Peyer's patch (tissue), 4 donors: ENCODE results near the gene RASA3. TPM values are rescaled to one million over a fixed set of nuclear protein-coding genes. Genes with fewer than 3 reads are reported as not detected.

Experiments
- DNase-seq, 3 donors: peaks; one replicate each; pipeline ENCODE4 v3.0.0-alpha.2; 2017 to 2019
- H3K27ac ChIP-seq, 4 donors: fragments of 200-600 bp; sonication (generic); one replicate each; pipeline ENCODE4 v1.5.1; 2016 to 2019
- H3K27me3 ChIP-seq, 2 donors: fragments of 200-600 bp; sonication (generic); one replicate each; pipeline ENCODE4 v1.5.1; 2019
- H3K36me3 ChIP-seq, 3 donors: fragments of 200-600 bp; sonication (generic); one replicate each; pipeline ENCODE4 v1.5.1; 2016 to 2019
- H3K4me1 ChIP-seq, 4 donors: fragments of 200-600 bp; sonication (generic); one replicate each; pipeline ENCODE4 v1.5.1; 2016 to 2019
- H3K4me3 ChIP-seq, 4 donors: fragments of 200-600 bp; sonication (generic); 1 replicate in 3 of 4; 2 replicates in 1 of 4; pipeline ENCODE4 v1.5.1; 2016 to 2019; ENCODE audit warnings: mild to moderate bottlenecking in 1 of 4
- H3K9me3 ChIP-seq, 4 donors: fragments of 200-600 bp; sonication (generic); one replicate each; pipeline ENCODE4 v1.5.1; 2016 to 2019; ENCODE audit warnings: mild to moderate bottlenecking in 1 of 4
- POLR2A ChIP-seq, 2 donors: fragments of 450-650 bp; IDR thresholded peaks; one replicate each; pipeline ENCODE4 v1.5.1; 2017; ENCODE audit warnings: antibody characterized with exemption in 2 of 2, mild to moderate bottlenecking in 2 of 2, moderate library complexity in 2 of 2
- total RNA-seq, 4 donors: library from RNA; depleted of rRNA; stranded (reverse); fragments of >200 nt; gene quantifications; one replicate each; pipeline ENCODE4 v1.1.0, GENCODE V29; 2016
- TF ChIP-seq, protein P1 (sequence below), 6 experiments: fragments of 450-650 bp in 4 of 6; fragments of 200-600 bp in 2 of 6; sonication (generic) in 1 of 6; IDR thresholded peaks; one replicate each; pipeline ENCODE4 v1.5.1; 2017 to 2019; ENCODE audit warnings: antibody characterized with exemption in 6 of 6, mild to moderate bottlenecking in 3 of 6, moderate library complexity in 1 of 6

Gene RASA3
- total RNA-seq, 4 donors from 2014 or later: 3.5 to 41.3 (median 6.9) TPM

DNA sequence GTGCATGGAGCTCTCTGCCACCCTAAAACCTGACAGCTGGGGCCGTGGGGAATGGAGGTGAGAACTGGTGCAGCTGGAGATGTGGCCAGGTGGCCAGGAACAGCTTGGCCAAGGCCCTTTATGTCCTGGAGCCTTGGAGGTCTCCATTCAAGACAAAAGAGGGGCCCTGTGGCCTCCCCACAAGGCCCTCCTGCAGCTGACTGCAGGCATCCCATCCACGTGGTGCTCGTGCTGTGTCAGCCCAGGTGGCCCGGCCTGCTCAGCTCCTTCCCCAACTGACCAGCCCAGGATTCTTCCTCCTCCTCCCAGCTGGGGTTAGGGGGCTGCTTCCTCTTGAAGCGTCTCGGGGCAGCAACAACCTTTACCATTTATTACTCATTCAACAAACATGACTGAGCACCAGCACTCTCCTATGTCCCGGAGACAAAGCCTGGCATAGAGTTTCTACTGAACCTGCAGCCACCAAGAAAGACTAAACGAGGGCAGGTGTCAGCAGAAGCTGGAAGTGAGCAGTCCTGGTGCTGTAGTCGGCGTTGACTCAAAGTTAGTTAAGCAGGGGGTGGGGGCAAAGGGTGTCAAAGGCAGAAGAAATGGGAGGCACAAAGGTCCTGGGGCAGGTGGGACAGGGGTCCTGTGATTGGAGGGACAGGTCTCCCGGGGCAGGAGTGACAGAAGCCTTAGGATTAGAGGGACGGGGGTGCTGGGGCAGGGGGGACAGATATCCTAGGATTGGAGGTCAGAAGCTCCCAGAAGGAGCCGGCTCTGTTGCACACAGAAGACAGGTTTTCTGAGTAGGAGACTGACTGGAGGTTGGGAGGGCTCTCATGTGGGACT, 135.3 kb downstream of the RASA3 start:
- Histone ChIP-seq H3K4me3 (no peak overlapping the region), H3K9me3 (no peaks in the 10 kb centered on the region), H3K4me1 (peaks cover 0 to 6% (median 0%) of the 10 kb centered on the region in 4 donors), H3K36me3 (peaks cover 0 to 9% (median 0%) of the 10 kb centered on the region in 3 donors), H3K27ac (peak overlapping the region in 2 of 4 donors; percentile 30 to 60), H3K27me3 (no peaks in the 10 kb centered on the region)
- no peak for DNase-seq
- no peak for TF ChIP-seq POLR2A (IDR thresholded peaks at IDR 0.05)
- TF ChIP-seq, protein P1, sequence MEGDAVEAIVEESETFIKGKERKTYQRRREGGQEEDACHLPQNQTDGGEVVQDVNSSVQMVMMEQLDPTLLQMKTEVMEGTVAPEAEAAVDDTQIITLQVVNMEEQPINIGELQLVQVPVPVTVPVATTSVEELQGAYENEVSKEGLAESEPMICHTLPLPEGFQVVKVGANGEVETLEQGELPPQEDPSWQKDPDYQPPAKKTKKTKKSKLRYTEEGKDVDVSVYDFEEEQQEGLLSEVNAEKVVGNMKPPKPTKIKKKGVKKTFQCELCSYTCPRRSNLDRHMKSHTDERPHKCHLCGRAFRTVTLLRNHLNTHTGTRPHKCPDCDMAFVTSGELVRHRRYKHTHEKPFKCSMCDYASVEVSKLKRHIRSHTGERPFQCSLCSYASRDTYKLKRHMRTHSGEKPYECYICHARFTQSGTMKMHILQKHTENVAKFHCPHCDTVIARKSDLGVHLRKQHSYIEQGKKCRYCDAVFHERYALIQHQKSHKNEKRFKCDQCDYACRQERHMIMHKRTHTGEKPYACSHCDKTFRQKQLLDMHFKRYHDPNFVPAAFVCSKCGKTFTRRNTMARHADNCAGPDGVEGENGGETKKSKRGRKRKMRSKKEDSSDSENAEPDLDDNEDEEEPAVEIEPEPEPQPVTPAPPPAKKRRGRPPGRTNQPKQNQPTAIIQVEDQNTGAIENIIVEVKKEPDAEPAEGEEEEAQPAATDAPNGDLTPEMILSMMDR (IDR thresholded peaks at IDR 0.05): no peak

DNA sequence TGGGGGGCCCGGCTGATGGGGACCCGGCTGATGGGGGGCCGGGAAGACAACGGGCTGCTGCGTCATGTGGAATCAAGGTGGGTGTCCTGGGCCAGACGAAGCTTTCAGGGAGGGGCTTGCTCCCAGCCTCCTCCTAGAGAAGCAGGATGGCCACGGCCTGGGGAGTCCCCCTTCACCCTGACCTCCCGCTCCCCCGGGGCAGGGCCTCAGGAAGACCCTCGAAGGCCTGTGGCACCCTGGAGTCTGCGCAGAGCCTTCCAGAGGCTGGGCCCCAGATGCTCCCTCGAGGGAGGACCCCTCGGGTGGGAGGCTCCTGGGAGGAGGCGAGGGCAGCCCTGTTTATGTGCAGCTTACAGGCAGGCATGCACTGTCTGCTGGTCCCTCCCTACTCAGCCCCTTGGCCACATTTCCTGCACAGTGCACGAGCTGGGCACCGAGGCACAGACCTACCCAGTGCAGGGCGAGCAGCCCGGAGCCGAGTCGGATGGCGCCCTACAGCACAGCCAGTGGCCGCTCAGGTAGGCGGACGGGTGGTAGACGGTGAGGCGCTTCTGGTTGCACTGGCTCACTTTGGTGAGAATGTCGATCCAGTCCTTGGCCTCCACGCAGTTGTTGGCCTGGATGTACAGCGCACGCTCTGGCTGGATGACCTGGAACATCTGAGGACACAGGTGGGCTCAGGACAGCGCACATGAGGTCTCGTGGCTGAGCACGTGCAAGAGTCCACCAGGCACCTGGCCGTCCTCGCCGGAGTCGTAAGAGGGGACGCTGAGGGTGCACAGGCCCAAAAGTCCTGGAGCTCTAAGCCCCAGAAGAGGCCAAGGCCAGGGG, 136.1 kb downstream of the RASA3 start:
- Histone ChIP-seq H3K4me3 (no peak overlapping the region), H3K36me3 (peaks cover 0 to 13% (median 0%) of the 10 kb centered on the region in 3 donors), H3K9me3 (no peaks in the 10 kb centered on the region), H3K27me3 (no peaks in the 10 kb centered on the region), H3K27ac (no peak overlapping the region), H3K4me1 (peaks cover 0 to 6% (median 0%) of the 10 kb centered on the region in 4 donors)
- TF ChIP-seq POLR2A (IDR thresholded peaks at IDR 0.05): no peak
- TF ChIP-seq, protein P1 (IDR thresholded peaks at IDR 0.05): no peak
- no peak for DNase-seq

- Histone ChIP-seq H3K36me3 (peaks cover 0 to 21% (median 0%) of the 10 kb centered on the region in 3 donors), H3K4me1 (peaks cover 0 to 6% (median 0%) of the 10 kb centered on the region in 4 donors), H3K9me3 (no peaks in the 10 kb centered on the region), H3K27me3 (no peaks in the 10 kb centered on the region), H3K27ac (no peak overlapping the region), H3K4me3 (no peak overlapping the region)
- no peak for DNase-seq
- TF ChIP-seq POLR2A (IDR thresholded peaks at IDR 0.05): no peak
- TF ChIP-seq, protein P1 (IDR thresholded peaks at IDR 0.05): no peak
These were observed 137.3 kb downstream of the RASA3 start for GRCh38 chr13:113995051-113995601.

- Histone ChIP-seq H3K36me3 (peaks cover 0 to 23% (median 0%) of the 10 kb centered on the region in 3 donors), H3K4me1 (peaks cover 0 to 2% (median 0%) of the 10 kb centered on the region in 4 donors), H3K4me3 (no peak overlapping the region), H3K27ac (no peak overlapping the region), H3K27me3 (no peaks in the 10 kb centered on the region), H3K9me3 (no peaks in the 10 kb centered on the region)
- DNase-seq: no peak
- TF ChIP-seq, protein P1 (IDR thresholded peaks at IDR 0.05): no peak
- TF ChIP-seq POLR2A (IDR thresholded peaks at IDR 0.05): no peak
These were observed 140.0 kb downstream of the RASA3 start for GRCh38 chr13:113992276-113993005.

DNA sequence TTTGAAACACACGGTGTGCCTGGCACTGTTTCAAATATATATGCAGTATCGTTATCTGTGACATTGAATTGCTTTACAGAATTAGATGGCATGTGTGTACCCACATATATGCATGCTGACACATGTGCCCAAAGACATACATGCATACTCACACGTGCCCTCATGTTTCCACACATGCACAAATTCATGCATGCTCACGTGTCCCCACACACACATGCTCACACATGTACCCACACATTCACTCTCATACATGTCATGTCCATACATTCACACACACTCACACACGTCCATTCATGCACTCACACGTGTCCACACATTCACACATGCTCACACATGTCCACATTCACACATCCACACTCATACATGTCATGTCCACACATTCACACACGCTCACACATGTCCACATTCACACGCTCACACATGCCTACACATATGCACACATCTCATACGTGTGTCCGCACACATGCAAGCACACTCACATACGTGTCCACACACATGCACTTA, 140.7 kb downstream of the RASA3 start:
- no peak for TF ChIP-seq POLR2A (IDR thresholded peaks at IDR 0.05)
- TF ChIP-seq, protein P1 (IDR thresholded peaks at IDR 0.05): no peak
- no peak overlapping the region for H3K27ac ChIP-seq
- no peaks in the 10 kb centered on the region for H3K4me1 ChIP-seq
- H3K27me3 ChIP-seq: no peaks in the 10 kb centered on the region
- H3K9me3 ChIP-seq: no peaks in the 10 kb centered on the region
- H3K36me3 ChIP-seq: peaks cover 0 to 22% (median 0%) of the 10 kb centered on the region in 3 donors
- DNase-seq: no peak
- no peak overlapping the region for H3K4me3 ChIP-seq
